GM18519 (cell line): Measurements from ENCODE around the gene SCYGR3.

Experiments
- ATAC-seq: cut with Tn5 transposase; IDR thresholded peaks from one replicate; pipeline ENCODE4 v1.9.1; 2021; ENCODE audit warnings: mild to moderate bottlenecking, moderate library complexity; ENCODE audit not compliant: unreplicated experiment, low FRiP score

The SCYGR3 gene

GRCh38 chr2:227566012-227566411, 48.6 kb downstream of the SCYGR3 start:
- no peak for ATAC-seq

DNA sequence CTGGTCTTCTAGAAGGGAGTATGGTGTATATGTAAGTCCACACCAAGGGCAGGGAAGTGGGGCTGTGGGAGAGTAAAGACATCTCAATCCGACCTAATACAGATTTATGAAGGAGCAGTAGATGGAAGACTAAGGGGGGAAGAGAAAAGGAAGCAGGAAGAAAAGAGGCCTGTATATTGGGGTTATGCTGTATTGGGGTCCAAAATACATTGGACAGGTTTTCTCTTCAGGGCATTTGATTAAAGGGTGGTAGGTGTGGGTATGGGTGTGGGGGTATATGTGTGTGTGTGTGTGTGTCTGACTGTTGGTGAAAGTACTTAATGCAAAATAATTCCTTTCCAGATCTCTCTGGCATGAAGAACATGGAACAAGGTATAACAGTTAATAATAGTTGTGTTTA, 49.6 kb downstream of the SCYGR3 start:
- ATAC-seq = no peak
